HG03571 (cell line): ENCODE data around the gene PEA15.
A peak's percentile ranks its signal among the peaks of the same experiment; 100 is the strongest.

ENCODE experiments used
- ATAC-seq: cut with Tn5 transposase; IDR thresholded peaks from one replicate; pipeline ENCODE4 v1.9.1; 2021; ENCODE audit not compliant: unreplicated experiment

The PEA15 gene

GRCh38 chr1:160236806-160237205, 31.6 kb downstream of the PEA15 start:
- ATAC-seq: no peak

- ATAC-seq: no peak
These were observed 32.4 kb downstream of the PEA15 start for GRCh38 chr1:160237558-160237957.

GRCh38 chr1:160238408-160238807, 33.2 kb downstream of the PEA15 start:
- no peak for ATAC-seq

- no peak for ATAC-seq
These were observed 34.6 kb downstream of the PEA15 start for GRCh38 chr1:160239582-160240299.

GRCh38 chr1:160243767-160244166, 38.6 kb downstream of the PEA15 start:
- ATAC-seq: no peak

GRCh38 chr1:160244209-160244608, 39.0 kb downstream of the PEA15 start:
- no peak for ATAC-seq

- no peak for ATAC-seq
These were observed 40.2 kb downstream of the PEA15 start for GRCh38 chr1:160245434-160245833.

GRCh38 chr1:160247053-160247452, 41.9 kb downstream of the PEA15 start:
- no peak for ATAC-seq

- ATAC-seq: no peak
These were observed 45.8 kb downstream of the PEA15 start for GRCh38 chr1:160251011-160251410.

- ATAC-seq: no peak
These were observed 46.7 kb downstream of the PEA15 start for GRCh38 chr1:160251687-160252526.

- no peak for ATAC-seq
These were observed 50.7 kb downstream of the PEA15 start for GRCh38 chr1:160255781-160256300.

GRCh38 chr1:160256396-160257046, 51.3 kb downstream of the PEA15 start:
- ATAC-seq: no peak

- ATAC-seq: no peak
These were observed 52.3 kb downstream of the PEA15 start for GRCh38 chr1:160257411-160258015.

GRCh38 chr1:160258177-160258798, 53.1 kb downstream of the PEA15 start:
- no peak for ATAC-seq

- ATAC-seq: no peak
These were observed 55.5 kb downstream of the PEA15 start for GRCh38 chr1:160260406-160261382.

- ATAC-seq: peak; percentile 29
These were observed 56.3 kb downstream of the PEA15 start for GRCh38 chr1:160261556-160261892.

GRCh38 chr1:160261893-160262794, 57.0 kb downstream of the PEA15 start, which contains the start of gene DCAF8:
Gene DCAF8, minus strand, starts transcription at chr1:160262549. Its CDS starts 18,541 bp downstream, at chr1:160244008.
- peak; percentile 77 for ATAC-seq

GRCh38 chr1:160264795-160265307, 59.7 kb downstream of the PEA15 start:
- no peak for ATAC-seq
